Suprapubic skin (tissue), 4 donors: ENCODE data around the gene CALML3. TPM values are rescaled to one million over a fixed set of nuclear protein-coding genes. Genes with fewer than 3 reads are reported as not detected.

Experiments used
- DNase-seq, 2 donors: peaks; one replicate each; pipeline ENCODE4 v3.0.0-alpha.2; 2019; ENCODE audit warnings: low spot score in 2 of 2
- H3K27ac ChIP-seq: fragments of 200-600 bp; sonication (generic); one replicate; pipeline ENCODE4 v1.5.1; 2019
- H3K27me3 ChIP-seq: fragments of 200-600 bp; sonication (generic); one replicate; pipeline ENCODE4 v1.5.1; 2019
- H3K36me3 ChIP-seq: fragments of 200-600 bp; sonication (generic); one replicate; pipeline ENCODE4 v1.5.1; 2019
- H3K4me1 ChIP-seq: fragments of 200-600 bp; sonication (generic); one replicate; pipeline ENCODE4 v1.5.1; 2019
- H3K4me3 ChIP-seq: fragments of 200-600 bp; sonication (generic); one replicate; pipeline ENCODE4 v1.5.1; 2019; ENCODE audit warnings: mild to moderate bottlenecking
- H3K9me3 ChIP-seq: fragments of 200-600 bp; sonication (generic); one replicate; pipeline ENCODE4 v1.5.1; 2019
- CTCF ChIP-seq, 2 donors: fragments of 200-600 bp in 1 of 2; fragments of 450-650 bp in 1 of 2; sonication (generic) in 1 of 2; IDR thresholded peaks; one replicate each; pipeline ENCODE4 v1.5.1; 2016 to 2019; ENCODE audit warnings: antibody characterized with exemption in 2 of 2, mild to moderate bottlenecking in 1 of 2, moderate library complexity in 1 of 2
- EP300 ChIP-seq: sonication (generic); formaldehyde crosslinking; IDR thresholded peaks from one replicate; pipeline ENCODE4 v1.6.1; 2017; ENCODE audit warnings: antibody characterized with exemption
- POLR2A ChIP-seq, 2 donors: fragments of 450-650 bp; IDR thresholded peaks; one replicate each; pipeline ENCODE4 v1.6.1; 2017; ENCODE audit warnings: antibody characterized with exemption in 2 of 2, mild to moderate bottlenecking in 2 of 2, moderate library complexity in 2 of 2
- POLR2AphosphoS5 ChIP-seq, 3 donors: sonication (generic); formaldehyde crosslinking; IDR thresholded peaks; one replicate each; pipeline ENCODE4 v1.6.1; 2017; ENCODE audit warnings: antibody characterized with exemption in 3 of 3
- WGBS: methylation state at CpG from one replicate; pipeline ENCODE4 v1.1.5; 2018; 5-methylcytosine and 5-hydroxymethylcytosine counted together
- total RNA-seq, 4 donors: library from RNA; depleted of rRNA; stranded (reverse); fragments of >200 nt; gene quantifications; one replicate each; pipeline ENCODE4 v1.1.0, GENCODE V29; 2016

CALML3 gene
- total RNA-seq, 4 donors from 2014 or later, result 27.4 to 296 (median 105) TPM

- Histone ChIP-seq H3K27me3 (no peaks in the 10 kb centered on the region), H3K4me3 (no peak overlapping the region), H3K9me3 (no peaks in the 10 kb centered on the region), H3K4me1 (peaks cover 50% of the 10 kb centered on the region), H3K36me3 (no peaks in the 10 kb centered on the region), H3K27ac (peak overlapping the region; percentile 91)
- TF ChIP-seq POLR2A (IDR thresholded peaks at IDR 0.05) (no peak), CTCF (IDR thresholded peaks at IDR 0.05) (no peak)
- DNase-seq, result peak; percentile 36 to 61
- 89% methylated on average over 1 of the region's 1 CpG for WGBS
These were observed 20.2 kb downstream of the CALML3 start for GRCh38 chr10:5545011-5545410.

GRCh38 chr10:5545426-5545777 is 20.6 kb downstream of the CALML3 start:
- WGBS, result 91% methylated on average over 2 of the region's 2 CpGs
- TF ChIP-seq POLR2AphosphoS5 (IDR thresholded peaks at IDR 0.05) (no peak), EP300 (no peak), POLR2A (IDR thresholded peaks at IDR 0.05) (no peak), CTCF (IDR thresholded peaks at IDR 0.05) (no peak)
- H3K27ac ChIP-seq, result peak overlapping the region; percentile 91
- no peak for DNase-seq
- no peaks in the 10 kb centered on the region for H3K9me3 ChIP-seq
- H3K36me3 ChIP-seq, result no peaks in the 10 kb centered on the region
- no peaks in the 10 kb centered on the region for H3K27me3 ChIP-seq
- peaks cover 50% of the 10 kb centered on the region for H3K4me1 ChIP-seq
- H3K4me3 ChIP-seq, result no peak overlapping the region

GRCh38 chr10:5545778-5546710 is 21.3 kb downstream of the CALML3 start:
- peak; percentile 51 to 74 for DNase-seq
- no peaks in the 10 kb centered on the region for H3K36me3 ChIP-seq
- 84% methylated on average over 17 of the region's 23 CpGs for WGBS
- H3K9me3 ChIP-seq, result no peaks in the 10 kb centered on the region
- H3K4me1 ChIP-seq, result peaks cover 55% of the 10 kb centered on the region
- H3K4me3 ChIP-seq, result no peak overlapping the region
- H3K27ac ChIP-seq, result peak overlapping the region; percentile 91
- TF ChIP-seq POLR2A (IDR thresholded peaks at IDR 0.05) (no peak), CTCF (IDR thresholded peaks at IDR 0.05) (no peak), EP300 (no peak), POLR2AphosphoS5 (IDR thresholded peaks at IDR 0.05) (no peak)
- no peaks in the 10 kb centered on the region for H3K27me3 ChIP-seq

- Histone ChIP-seq H3K27ac (peak overlapping the region; percentile 91), H3K36me3 (no peaks in the 10 kb centered on the region), H3K4me3 (peak overlapping the region; percentile 30), H3K27me3 (no peaks in the 10 kb centered on the region), H3K4me1 (peaks cover 66% of the 10 kb centered on the region), H3K9me3 (no peaks in the 10 kb centered on the region)
- peak; percentile 50 to 62 for DNase-seq
- 69% methylated on average over 7 of the region's 7 CpGs for WGBS
- no peak for TF ChIP-seq EP300
These were observed 22.3 kb downstream of the CALML3 start for GRCh38 chr10:5546891-5547680.

GRCh38 chr10:5547681-5547930 is 22.8 kb downstream of the CALML3 start:
- H3K4me3 ChIP-seq, result peak overlapping the region; percentile 30
- TF ChIP-seq CTCF (IDR thresholded peaks at IDR 0.05), result no peak
- TF ChIP-seq POLR2A (IDR thresholded peaks at IDR 0.05), result no peak
- TF ChIP-seq EP300, result no peak
- no peak for TF ChIP-seq POLR2AphosphoS5 (IDR thresholded peaks at IDR 0.05)
- peak overlapping the region; percentile 91 for H3K27ac ChIP-seq
- 51% methylated on average over 4 of the region's 4 CpGs for WGBS
- no peaks in the 10 kb centered on the region for H3K9me3 ChIP-seq
- no peaks in the 10 kb centered on the region for H3K36me3 ChIP-seq
- H3K27me3 ChIP-seq, result no peaks in the 10 kb centered on the region
- peaks cover 71% of the 10 kb centered on the region for H3K4me1 ChIP-seq
- DNase-seq, result no peak
